ENCODE measurements around the gene ABCA13.

- TF ChIP-seq, protein P1, sequence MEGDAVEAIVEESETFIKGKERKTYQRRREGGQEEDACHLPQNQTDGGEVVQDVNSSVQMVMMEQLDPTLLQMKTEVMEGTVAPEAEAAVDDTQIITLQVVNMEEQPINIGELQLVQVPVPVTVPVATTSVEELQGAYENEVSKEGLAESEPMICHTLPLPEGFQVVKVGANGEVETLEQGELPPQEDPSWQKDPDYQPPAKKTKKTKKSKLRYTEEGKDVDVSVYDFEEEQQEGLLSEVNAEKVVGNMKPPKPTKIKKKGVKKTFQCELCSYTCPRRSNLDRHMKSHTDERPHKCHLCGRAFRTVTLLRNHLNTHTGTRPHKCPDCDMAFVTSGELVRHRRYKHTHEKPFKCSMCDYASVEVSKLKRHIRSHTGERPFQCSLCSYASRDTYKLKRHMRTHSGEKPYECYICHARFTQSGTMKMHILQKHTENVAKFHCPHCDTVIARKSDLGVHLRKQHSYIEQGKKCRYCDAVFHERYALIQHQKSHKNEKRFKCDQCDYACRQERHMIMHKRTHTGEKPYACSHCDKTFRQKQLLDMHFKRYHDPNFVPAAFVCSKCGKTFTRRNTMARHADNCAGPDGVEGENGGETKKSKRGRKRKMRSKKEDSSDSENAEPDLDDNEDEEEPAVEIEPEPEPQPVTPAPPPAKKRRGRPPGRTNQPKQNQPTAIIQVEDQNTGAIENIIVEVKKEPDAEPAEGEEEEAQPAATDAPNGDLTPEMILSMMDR (IDR thresholded peaks at IDR 0.05 in 2 of 3, conservative IDR thresholded peaks at IDR 0.05 in 1 of 3; ENCODE audit: borderline replicate concordance in 1 of 3, insufficient read depth in 1 of 3, low read depth in 2 of 3, low read length in 2 of 3) = no peak
- TF ChIP-seq POLR2AphosphoS5 (IDR thresholded peaks at IDR 0.05; ENCODE audit: low read depth, low read length) = no peak
These were observed 284.1 kb downstream of the ABCA13 start for GRCh38 chr7:48455363-48455762.
